SJSA1 (cell line): ENCODE measurements around the gene ITGAX. TPM values are rescaled to one million over a fixed set of nuclear protein-coding genes. Genes with fewer than 3 reads are reported as not detected.

Experiments
- DNase-seq, 2 experiments: peaks; one replicate each; pipeline ENCODE4 v3.0.0-alpha.2; 2015 to 2020; ENCODE audit warnings: low spot score in 2 of 2, low read depth in 1 of 2
- H3K27ac ChIP-seq: fragments of 250-450 bp; sonication (Bioruptor Pico); 2 replicates; pipeline ENCODE4 v1.5.1; 2020; ENCODE audit warnings: mild to moderate bottlenecking, moderate library complexity
- H3K27me3 ChIP-seq: fragments of 250-450 bp; sonication (Bioruptor Pico); replicated peaks from 2 replicates; pipeline ENCODE4 v1.5.1; 2020; ENCODE audit warnings: mild to moderate bottlenecking, moderate library complexity
- H3K36me3 ChIP-seq: fragments of 250-450 bp; sonication (Bioruptor Pico); 2 replicates; pipeline ENCODE4 v1.5.1; 2020; ENCODE audit warnings: mild to moderate bottlenecking
- H3K4me1 ChIP-seq: fragments of 250-450 bp; sonication (Bioruptor Pico); replicated peaks from 2 replicates; pipeline ENCODE4 v1.6.1; 2021; ENCODE audit warnings: mild to moderate bottlenecking
- H3K4me3 ChIP-seq: fragments of 250-450 bp; sonication (Bioruptor Pico); 2 replicates; pipeline ENCODE4 v1.5.1; 2020; ENCODE audit warnings: mild to moderate bottlenecking
- H3K9me3 ChIP-seq: fragments of 250-450 bp; sonication (Bioruptor Pico); replicated peaks from 2 replicates; pipeline ENCODE4 v1.5.1; 2020; ENCODE audit warnings: mild to moderate bottlenecking
- total RNA-seq: library from RNA; depleted of rRNA; stranded (reverse); fragments of >200 nt; shearing (Covaris generic); gene quantifications from 2 replicates; pipeline ENCODE4 v1.2.3, GENCODE V29; 2014

Gene ITGAX
- total RNA-seq, 1 experiment from 2014 or later = not detected

DNA sequence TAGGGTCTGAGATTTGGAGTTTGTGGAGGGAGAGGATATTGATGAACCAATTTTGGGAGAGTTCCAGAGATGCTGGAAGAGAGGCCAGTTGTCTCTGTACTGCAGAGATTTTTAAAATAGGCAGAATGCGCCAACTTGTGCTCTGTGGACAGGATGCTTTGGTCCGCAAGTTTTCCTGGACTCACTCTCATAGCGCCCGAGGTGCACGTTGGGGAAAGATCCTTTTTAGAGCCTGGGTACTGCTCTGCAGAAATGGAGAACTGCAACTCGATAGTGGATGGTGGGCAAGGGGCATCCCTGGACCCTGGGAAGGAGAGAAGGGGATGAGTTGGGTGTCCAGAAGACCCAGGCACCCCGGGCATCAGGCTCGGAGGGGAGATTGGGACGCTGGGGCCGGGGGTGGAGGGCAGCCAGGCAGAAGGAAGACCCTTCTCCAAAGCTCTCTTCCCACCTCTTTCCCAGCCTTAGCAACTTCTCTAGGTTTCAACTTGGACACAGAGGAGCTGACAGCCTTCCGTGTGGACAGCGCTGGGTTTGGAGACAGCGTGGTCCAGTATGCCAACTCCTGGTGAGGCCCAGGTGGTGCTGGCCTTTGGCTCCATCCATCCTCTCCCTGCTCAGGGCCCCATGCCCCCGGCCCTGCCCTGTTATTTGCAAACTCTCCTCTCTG, 590 bp downstream of the ITGAX start:
- no peak overlapping the region for H3K4me3 ChIP-seq

DNA sequence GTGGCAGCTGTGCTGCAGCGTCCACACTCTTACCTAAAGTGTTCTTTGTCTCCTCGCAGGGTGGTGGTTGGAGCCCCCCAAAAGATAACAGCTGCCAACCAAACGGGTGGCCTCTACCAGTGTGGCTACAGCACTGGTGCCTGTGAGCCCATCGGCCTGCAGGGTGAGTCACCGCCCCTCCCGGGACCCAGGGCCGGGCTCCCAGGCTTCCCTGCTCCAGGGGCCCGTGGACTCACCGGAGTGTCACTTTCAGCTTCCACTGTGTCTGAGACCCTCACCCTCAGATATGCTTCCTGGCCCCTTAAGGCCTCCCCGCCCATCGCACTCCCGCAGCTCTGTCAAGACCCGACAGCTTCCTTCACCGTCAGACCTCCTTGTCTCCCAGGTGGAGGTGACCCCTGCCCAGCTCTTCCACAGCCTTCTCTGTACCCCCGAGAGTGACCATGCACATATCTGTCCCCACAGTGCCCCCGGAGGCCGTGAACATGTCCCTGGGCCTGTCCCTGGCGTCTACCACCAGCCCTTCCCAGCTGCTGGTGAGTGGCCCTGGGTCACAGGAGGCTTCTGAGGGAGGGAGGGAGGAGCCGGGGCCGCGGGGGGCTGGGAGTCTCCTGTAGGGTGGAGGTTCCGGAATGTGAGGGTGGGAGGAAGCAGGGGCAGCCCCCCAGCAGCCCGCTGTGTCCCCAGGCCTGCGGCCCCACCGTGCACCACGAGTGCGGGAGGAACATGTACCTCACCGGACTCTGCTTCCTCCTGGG, 1.8 kb downstream of the ITGAX start:
- H3K36me3 ChIP-seq = no peaks in the 10 kb centered on the region
- H3K9me3 ChIP-seq = no peaks in the 10 kb centered on the region
- H3K4me3 ChIP-seq = no peak overlapping the region
- no peak overlapping the region for H3K27ac ChIP-seq
- no peaks in the 10 kb centered on the region; the same call in 1 of the 2 replicates for H3K4me1 ChIP-seq
- no peak for DNase-seq
- H3K27me3 ChIP-seq = no peaks in the 10 kb centered on the region; the same call in 1 of the 2 replicates

More for the DNA sequence above, 590 bp downstream of the ITGAX start:
- DNase-seq = no peak
- Histone ChIP-seq H3K27me3 (no peaks in the 10 kb centered on the region), H3K4me1 (no peaks in the 10 kb centered on the region; the same call in 1 of the 2 replicates), H3K36me3 (no peaks in the 10 kb centered on the region), H3K27ac (no peak overlapping the region), H3K9me3 (no peaks in the 10 kb centered on the region)

DNA sequence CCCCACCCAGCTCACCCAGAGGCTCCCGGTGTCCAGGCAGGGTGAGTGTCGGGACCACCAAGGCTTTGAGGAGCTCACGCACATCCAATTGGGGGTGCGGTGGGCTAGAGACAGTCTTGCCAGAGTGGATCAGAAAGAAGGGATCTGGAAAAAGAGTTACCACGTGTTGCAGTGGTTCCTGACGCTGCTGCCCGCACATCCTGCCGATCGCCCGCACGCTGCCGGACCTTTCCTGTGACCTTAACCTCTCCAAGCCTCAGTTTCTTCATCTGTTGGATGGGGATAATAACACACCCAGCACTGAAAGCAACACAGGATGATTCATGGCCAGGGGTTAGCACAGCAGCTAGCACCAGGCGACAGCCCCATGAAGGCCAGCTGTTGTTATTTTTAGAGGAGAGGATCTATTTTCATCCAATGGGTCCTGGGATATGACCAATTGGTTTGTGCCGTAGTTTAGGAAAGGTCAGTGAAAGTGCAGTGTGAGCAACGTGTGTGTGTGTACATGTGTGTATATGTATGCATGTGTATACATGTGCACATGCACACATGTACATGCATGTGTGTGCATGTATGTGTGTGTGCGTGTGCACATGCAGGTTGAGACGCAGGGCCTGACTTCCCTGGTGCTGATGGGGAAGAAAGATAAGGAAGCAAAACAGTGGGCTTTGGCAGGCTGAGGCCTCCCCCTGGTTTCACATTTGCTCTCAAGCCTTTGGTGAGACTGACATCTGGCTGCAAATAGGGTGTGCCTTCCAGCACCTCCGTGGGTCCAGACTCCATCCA, 2.5 kb downstream of the ITGAX start:
- H3K9me3 ChIP-seq = no peaks in the 10 kb centered on the region
- no peak overlapping the region for H3K27ac ChIP-seq
- H3K4me3 ChIP-seq = no peak overlapping the region
- no peak for DNase-seq
- no peaks in the 10 kb centered on the region; the same call in 1 of the 2 replicates for H3K4me1 ChIP-seq
- no peaks in the 10 kb centered on the region for H3K36me3 ChIP-seq
- no peaks in the 10 kb centered on the region; the same call in 1 of the 2 replicates for H3K27me3 ChIP-seq

DNA sequence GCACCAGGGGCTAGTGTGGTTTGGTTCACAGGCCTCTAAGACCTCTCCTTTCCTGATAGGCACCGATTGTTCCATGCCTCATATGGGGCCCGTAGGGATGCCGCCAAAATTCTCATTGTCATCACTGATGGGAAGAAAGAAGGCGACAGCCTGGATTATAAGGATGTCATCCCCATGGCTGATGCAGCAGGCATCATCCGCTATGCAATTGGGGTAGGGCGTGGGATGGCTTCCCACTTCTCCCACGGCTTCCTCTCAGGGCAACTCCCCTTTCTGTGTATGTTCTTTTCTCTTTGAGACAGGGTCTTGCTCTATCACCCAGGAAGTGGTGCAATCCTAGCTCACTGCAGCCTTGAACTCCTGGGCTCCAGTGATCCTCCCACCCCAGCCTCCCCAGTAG, 5.3 kb downstream of the ITGAX start:
- Histone ChIP-seq H3K27me3 (no peaks in the 10 kb centered on the region; the same call in 1 of the 2 replicates), H3K4me1 (no peaks in the 10 kb centered on the region), H3K9me3 (no peaks in the 10 kb centered on the region), H3K27ac (no peak overlapping the region), H3K4me3 (no peak overlapping the region), H3K36me3 (no peaks in the 10 kb centered on the region)
- DNase-seq = no peak

DNA sequence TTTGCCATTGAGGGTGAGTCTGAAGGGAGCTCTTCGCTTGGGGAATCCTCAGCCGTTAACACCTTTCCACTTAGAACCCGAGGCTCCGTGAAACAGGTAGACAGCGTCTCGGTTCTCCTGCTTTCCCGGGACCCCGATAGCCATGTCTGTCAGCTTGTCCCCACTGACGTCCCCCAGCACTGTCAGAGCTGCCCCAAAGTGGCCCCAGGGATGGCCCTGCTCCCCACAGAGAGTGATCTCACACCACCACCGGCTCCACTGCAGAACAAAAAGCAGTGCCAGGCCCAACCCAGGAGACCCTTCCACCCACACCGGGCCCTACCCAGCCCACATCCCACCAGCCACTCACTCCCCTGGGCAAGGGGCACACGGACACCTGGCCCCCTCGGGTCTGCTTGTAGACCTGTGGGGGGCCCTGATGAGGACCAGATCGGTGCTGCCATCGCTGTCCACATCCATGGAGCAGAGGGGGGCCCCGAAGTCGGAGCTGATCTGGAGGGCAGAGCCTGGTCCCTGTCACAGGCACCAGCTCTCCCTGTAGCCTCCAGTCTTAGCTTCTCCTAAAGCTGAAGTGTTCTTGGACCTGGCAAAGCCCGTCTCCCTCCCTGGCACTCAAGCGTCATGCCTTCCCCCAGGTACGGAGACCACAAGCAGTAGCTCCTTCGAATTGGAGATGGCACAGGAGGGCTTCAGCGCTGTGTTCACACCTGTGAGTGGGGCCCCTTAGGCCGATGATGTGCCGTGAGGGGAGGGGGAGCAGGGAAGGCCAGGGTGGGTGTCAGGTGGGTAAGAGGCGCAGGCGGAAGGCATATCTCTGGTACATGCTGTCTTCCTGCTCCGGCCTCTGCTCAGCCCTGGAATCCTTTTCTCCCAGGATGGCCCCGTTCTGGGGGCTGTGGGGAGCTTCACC, 6.5 kb downstream of the ITGAX start:
- Histone ChIP-seq H3K4me1 (no peaks in the 10 kb centered on the region), H3K27ac (no peak overlapping the region), H3K9me3 (no peaks in the 10 kb centered on the region), H3K4me3 (no peak overlapping the region), H3K36me3 (no peaks in the 10 kb centered on the region), H3K27me3 (no peaks in the 10 kb centered on the region; the same call in 1 of the 2 replicates)
- DNase-seq = no peak

DNA sequence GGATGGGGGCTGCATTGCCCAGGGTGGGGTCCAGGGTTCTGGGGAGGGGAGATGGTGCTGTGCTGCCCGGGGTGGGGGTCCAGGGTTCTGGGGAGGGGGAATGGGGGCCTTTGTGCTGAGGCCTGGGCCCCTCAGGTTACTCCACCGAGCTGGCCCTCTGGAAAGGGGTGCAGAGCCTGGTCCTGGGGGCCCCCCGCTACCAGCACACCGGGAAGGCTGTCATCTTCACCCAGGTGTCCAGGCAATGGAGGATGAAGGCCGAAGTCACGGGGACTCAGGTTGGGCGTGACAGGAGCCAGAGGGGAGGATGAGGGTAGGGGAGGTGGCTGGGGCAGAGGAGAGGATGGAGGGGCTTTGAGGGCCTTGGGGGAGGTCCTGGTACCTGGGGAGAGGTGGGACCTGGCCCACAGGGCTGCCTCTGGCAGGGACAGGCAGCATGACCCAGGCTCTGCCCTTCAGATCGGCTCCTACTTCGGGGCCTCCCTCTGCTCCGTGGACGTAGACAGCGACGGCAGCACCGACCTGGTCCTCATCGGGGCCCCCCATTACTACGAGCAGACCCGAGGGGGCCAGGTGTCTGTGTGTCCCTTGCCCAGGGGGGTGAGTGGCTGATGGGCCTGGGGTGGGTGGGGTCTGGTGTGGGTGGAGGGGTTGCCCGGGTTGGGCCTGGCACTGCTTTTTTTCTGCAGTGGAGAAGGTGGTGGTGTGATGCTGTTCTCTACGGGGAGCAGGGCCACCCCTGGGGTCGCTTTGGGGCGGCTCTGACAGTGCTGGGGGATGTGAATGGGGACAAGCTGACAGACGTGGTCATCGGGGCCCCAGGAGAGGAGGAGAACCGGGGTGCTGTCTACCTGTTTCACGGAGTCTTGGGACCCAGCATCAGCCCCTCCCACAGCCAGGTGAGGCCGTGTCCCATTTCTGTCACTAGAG, 7.8 kb downstream of the ITGAX start:
- H3K36me3 ChIP-seq = no peaks in the 10 kb centered on the region
- H3K9me3 ChIP-seq = no peaks in the 10 kb centered on the region
- no peak for DNase-seq
- no peak overlapping the region for H3K4me3 ChIP-seq
- no peak overlapping the region for H3K27ac ChIP-seq
- H3K27me3 ChIP-seq = no peaks in the 10 kb centered on the region; the same call in 1 of the 2 replicates
- H3K4me1 ChIP-seq = no peaks in the 10 kb centered on the region

DNA sequence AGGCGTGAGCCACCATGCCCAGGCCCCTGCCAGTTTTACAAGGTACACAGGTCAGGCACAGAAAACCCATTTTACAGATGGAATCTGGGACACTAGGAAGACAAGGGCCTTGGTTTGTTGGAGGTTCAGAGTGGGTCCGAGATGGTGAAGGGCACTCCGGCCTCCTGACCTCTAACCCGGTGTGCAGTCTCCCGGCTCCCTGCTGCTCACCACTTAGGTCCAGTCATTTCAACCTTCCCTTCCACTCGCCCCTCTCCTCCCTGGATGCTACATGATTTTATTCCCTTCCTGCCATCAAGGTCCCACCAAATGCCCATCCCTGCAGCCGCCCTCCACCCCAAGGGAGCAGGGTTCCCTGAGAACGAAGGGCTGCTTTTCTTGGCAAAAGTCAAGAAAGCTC, 8.7 kb downstream of the ITGAX start:
- Histone ChIP-seq H3K4me3 (no peak overlapping the region), H3K9me3 (no peaks in the 10 kb centered on the region), H3K27me3 (no peaks in the 10 kb centered on the region; the same call in 1 of the 2 replicates), H3K36me3 (no peaks in the 10 kb centered on the region), H3K27ac (no peak overlapping the region), H3K4me1 (no peaks in the 10 kb centered on the region)
- no peak for DNase-seq

DNA sequence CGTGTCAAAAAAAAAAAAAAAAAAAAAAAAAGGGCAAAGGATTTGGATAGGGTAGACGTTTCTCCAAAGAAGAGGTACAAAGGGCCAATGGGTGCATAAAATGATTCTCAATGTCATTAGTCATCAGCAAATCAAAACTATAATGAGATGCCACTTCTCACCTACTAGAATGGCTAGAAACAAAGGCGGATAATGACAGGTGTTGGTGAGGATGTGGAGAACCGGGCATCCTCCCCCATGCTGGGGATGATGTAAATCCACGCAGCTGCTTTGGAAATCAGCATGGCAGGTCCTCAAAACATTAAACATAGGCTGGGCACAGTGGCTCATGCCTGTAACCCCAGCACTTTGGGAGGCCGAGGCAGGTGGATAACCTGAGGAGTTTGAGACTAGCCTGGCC, 9.4 kb downstream of the ITGAX start:
- H3K27ac ChIP-seq = no peak overlapping the region
- no peaks in the 10 kb centered on the region; the same call in 1 of the 2 replicates for H3K27me3 ChIP-seq
- no peaks in the 10 kb centered on the region for H3K9me3 ChIP-seq
- DNase-seq = no peak
- no peak overlapping the region for H3K4me3 ChIP-seq
- H3K36me3 ChIP-seq = no peaks in the 10 kb centered on the region
- no peaks in the 10 kb centered on the region for H3K4me1 ChIP-seq

DNA sequence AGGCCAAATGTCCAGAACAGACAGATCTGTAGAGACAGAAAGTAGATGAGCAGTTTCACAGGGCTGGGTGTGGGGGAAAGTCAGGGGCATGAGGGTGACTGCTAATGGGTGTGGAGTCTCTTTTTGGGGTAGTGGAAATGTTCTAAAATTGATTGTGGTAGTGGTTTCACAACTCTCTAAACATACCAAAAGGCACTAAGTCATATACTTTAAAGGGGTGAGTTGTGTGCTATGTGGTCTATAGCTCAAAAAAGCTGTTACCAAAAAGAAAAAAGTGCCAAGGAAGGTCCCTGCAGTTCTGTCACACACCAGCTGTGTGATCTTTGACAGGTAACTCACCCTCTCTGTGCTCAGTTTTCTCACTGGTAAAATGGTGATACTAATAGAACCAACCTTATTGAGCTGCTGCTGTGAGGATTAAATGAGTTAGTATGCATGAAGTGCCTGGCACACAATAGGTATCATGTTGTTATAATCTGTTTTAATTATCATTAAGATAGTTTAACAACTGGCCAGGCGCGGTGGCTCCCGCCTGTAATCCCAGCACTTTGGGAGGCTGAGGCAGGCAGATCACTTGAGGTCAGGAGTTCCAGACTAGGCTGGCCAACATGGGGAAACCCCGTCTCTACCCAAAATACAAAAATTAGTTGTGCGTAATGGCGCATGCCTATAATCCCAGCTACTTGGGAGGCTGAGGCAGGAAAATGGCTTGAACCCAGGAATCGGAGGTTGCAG, 10.3 kb downstream of the ITGAX start:
- Histone ChIP-seq H3K9me3 (no peaks in the 10 kb centered on the region), H3K27ac (no peak overlapping the region), H3K27me3 (no peaks in the 10 kb centered on the region; the same call in 1 of the 2 replicates), H3K36me3 (no peaks in the 10 kb centered on the region), H3K4me3 (no peak overlapping the region), H3K4me1 (no peaks in the 10 kb centered on the region)
- no peak for DNase-seq

DNA sequence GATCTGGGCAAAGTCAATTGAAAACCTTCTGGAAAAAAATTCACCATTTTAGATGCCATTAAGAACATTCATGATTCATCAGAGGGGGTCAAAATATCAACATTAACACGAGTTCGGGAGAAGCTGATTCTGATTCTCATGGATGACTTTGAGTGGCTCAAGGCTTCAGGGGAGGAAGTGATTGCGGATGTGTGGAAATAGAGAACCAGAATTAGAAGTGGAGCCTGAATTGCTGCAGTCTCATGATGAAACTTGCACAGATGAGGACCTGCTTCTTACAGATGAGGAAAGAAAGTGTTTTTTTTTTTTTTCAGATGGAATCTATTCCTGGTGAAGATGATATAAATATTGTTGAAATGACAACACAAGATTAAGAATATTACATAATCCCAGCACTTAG, 12.9 kb downstream of the ITGAX start:
- H3K4me3 ChIP-seq = no peak overlapping the region
- H3K9me3 ChIP-seq = no peaks in the 10 kb centered on the region
- H3K36me3 ChIP-seq = no peaks in the 10 kb centered on the region
- DNase-seq = no peak
- no peaks in the 10 kb centered on the region; the same call in 1 of the 2 replicates for H3K27me3 ChIP-seq
- H3K4me1 ChIP-seq = no peaks in the 10 kb centered on the region
- no peak overlapping the region for H3K27ac ChIP-seq

DNA sequence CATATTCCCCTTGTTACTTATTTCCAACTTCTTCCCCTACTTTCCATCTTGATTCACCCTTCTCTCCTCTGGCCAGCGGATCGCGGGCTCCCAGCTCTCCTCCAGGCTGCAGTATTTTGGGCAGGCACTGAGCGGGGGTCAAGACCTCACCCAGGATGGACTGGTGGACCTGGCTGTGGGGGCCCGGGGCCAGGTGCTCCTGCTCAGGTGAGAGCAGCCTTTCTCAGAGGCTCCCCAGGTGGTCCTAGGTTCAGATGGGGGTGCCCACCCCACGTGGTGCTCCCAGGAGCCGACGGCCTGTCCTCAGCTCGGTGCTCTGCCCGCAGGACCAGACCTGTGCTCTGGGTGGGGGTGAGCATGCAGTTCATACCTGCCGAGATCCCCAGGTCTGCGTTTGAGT, 16.0 kb downstream of the ITGAX start:
- no peak for DNase-seq
- Histone ChIP-seq H3K27me3 (peaks cover 24% of the 10 kb centered on the region), H3K9me3 (no peaks in the 10 kb centered on the region), H3K27ac (no peak overlapping the region), H3K4me3 (no peak overlapping the region), H3K4me1 (no peaks in the 10 kb centered on the region), H3K36me3 (no peaks in the 10 kb centered on the region)
